ENCODE data around the gene WDFY4. TPM values are rescaled to one million over a fixed set of nuclear protein-coding genes. Genes with fewer than 3 reads are reported as not detected.
A peak's percentile ranks its signal among the peaks of the same experiment; 100 is the strongest.

WDFY4 gene
- total and polyA plus RNA-seq, 4 donors: 0.57 to 7.1 (median 2.0) TPM

- Histone ChIP-seq H3K36me3 (ENCODE audit: control insufficient read depth in 4 of 4, insufficient read depth in 3 of 4, low read depth in 1 of 4, low read length in 3 of 4) (no peaks in the 10 kb centered on the region), H3K9me3 (ENCODE audit: control insufficient read depth in 4 of 4, low read length in 3 of 4) (no peaks in the 10 kb centered on the region), H3K4me3 (ENCODE audit: low read depth in 1 of 3, low read length in 3 of 3) (no peak overlapping the region), H3K9ac (ENCODE audit: low read depth in 1 of 2, low read length in 2 of 2) (no peak overlapping the region), H3K27me3 (ENCODE audit: control insufficient read depth in 4 of 4, insufficient read depth in 4 of 4, low read length in 3 of 4) (no peaks in the 10 kb centered on the region), H3K27ac (ENCODE audit: low read depth in 1 of 2, low read length in 2 of 2) (no peak overlapping the region), H3K4me1 (ENCODE audit: control insufficient read depth in 4 of 4, insufficient read depth in 4 of 4, low read length in 3 of 4) (no peaks in the 10 kb centered on the region)
- TF ChIP-seq FOXA1 (IDR thresholded peaks at IDR 0.05): no peak
- TF ChIP-seq JUND (IDR thresholded peaks at IDR 0.05): no peak
- TF ChIP-seq REST (IDR thresholded peaks at IDR 0.05): no peak
- TF ChIP-seq HNF4A (conservative IDR thresholded peaks at IDR 0.05): no peak
- peak; percentile 94 to 98 for TF ChIP-seq RAD21 (IDR thresholded peaks at IDR 0.05)
- TF ChIP-seq RXRA (IDR thresholded peaks at IDR 0.05): no peak
- TF ChIP-seq EGR1 (IDR thresholded peaks at IDR 0.05; ENCODE audit: low read depth in 2 of 2): no peak
- TF ChIP-seq YY1 (IDR thresholded peaks at IDR 0.05): no peak
- no peak for TF ChIP-seq SP1 (IDR thresholded peaks at IDR 0.05)
- TF ChIP-seq ATF3 (IDR thresholded peaks at IDR 0.05): no peak
- TF ChIP-seq CTCF (IDR thresholded peaks at IDR 0.05; ENCODE audit: low read depth, low read length, missing input control): peak; percentile 78
- no peak for TF ChIP-seq ZBTB33 (IDR thresholded peaks at IDR 0.05)
- no peak for TF ChIP-seq GABPA (IDR thresholded peaks at IDR 0.05 in 1 of 2, conservative IDR thresholded peaks at IDR 0.05 in 1 of 2)
- TF ChIP-seq NR2F2 (IDR thresholded peaks at IDR 0.05): no peak
- TF ChIP-seq TAF1 (conservative IDR thresholded peaks at IDR 0.05): no peak
- DNase-seq (ENCODE audit: low spot score): peak; percentile 60
- WGBS: 27% methylated on average over 12 of the region's 12 CpGs
Measured at GRCh38 chr10:48981310-48981907, 296.7 kb downstream of the WDFY4 start.

GRCh38 chr10:48982584-48982983 is 297.9 kb downstream of the WDFY4 start:
- no peaks in the 10 kb centered on the region for H3K36me3 ChIP-seq (ENCODE audit: control insufficient read depth in 4 of 4, insufficient read depth in 3 of 4, low read depth in 1 of 4, low read length in 3 of 4)
- no peaks in the 10 kb centered on the region for H3K9me3 ChIP-seq (ENCODE audit: control insufficient read depth in 4 of 4, low read length in 3 of 4)
- no peak for TF ChIP-seq RXRA (IDR thresholded peaks at IDR 0.05)
- TF ChIP-seq NR2F2 (IDR thresholded peaks at IDR 0.05): no peak
- no peak for TF ChIP-seq FOXA1 (IDR thresholded peaks at IDR 0.05)
- no peak for TF ChIP-seq JUND (IDR thresholded peaks at IDR 0.05)
- no peak for TF ChIP-seq SP1 (IDR thresholded peaks at IDR 0.05)
- TF ChIP-seq ZBTB33 (IDR thresholded peaks at IDR 0.05): no peak
- no peak for TF ChIP-seq GABPA (IDR thresholded peaks at IDR 0.05 in 1 of 2, conservative IDR thresholded peaks at IDR 0.05 in 1 of 2)
- TF ChIP-seq REST (IDR thresholded peaks at IDR 0.05): no peak
- TF ChIP-seq RAD21 (IDR thresholded peaks at IDR 0.05): no peak
- no peak for TF ChIP-seq HNF4G (IDR thresholded peaks at IDR 0.05)
- no peak for TF ChIP-seq TAF1 (conservative IDR thresholded peaks at IDR 0.05)
- TF ChIP-seq EGR1 (IDR thresholded peaks at IDR 0.05; ENCODE audit: low read depth in 2 of 2): no peak
- no peak for TF ChIP-seq ATF3 (IDR thresholded peaks at IDR 0.05)
- 93% methylated on average over 5 of the region's 5 CpGs for WGBS
- H3K4me3 ChIP-seq (ENCODE audit: low read depth in 1 of 3, low read length in 3 of 3): no peak overlapping the region
- no peaks in the 10 kb centered on the region for H3K4me1 ChIP-seq (ENCODE audit: control insufficient read depth in 4 of 4, insufficient read depth in 4 of 4, low read length in 3 of 4)
- H3K9ac ChIP-seq (ENCODE audit: low read depth in 1 of 2, low read length in 2 of 2): no peak overlapping the region
- no peak overlapping the region for H3K27ac ChIP-seq (ENCODE audit: low read depth in 1 of 2, low read length in 2 of 2)
- H3K27me3 ChIP-seq (ENCODE audit: control insufficient read depth in 4 of 4, insufficient read depth in 4 of 4, low read length in 3 of 4): no peaks in the 10 kb centered on the region
- DNase-seq (ENCODE audit: low spot score): no peak

All from liver (tissue), 9 donors.